DOHH2 (cell line): ENCODE data around the gene STPG1.

ENCODE experiments used
- H3F3A ChIP-seq: fragments of 200-600 bp; sonication (generic), shearing (Covaris generic); 2 replicates; pipeline ENCODE4 v1.6.0; 2016; ENCODE audit warnings: antibody characterized with exemption, mild to moderate bottlenecking; ENCODE audit not compliant: control insufficient read depth, insufficient read depth
- H3K27ac ChIP-seq: fragments of 200-600 bp; sonication (generic); 2 replicates; pipeline ENCODE4 v1.5.1; 2014; ENCODE audit warnings: low read depth, mild to moderate bottlenecking, low read length, moderate library complexity
- H3K27me3 ChIP-seq: fragments of 200-600 bp; sonication (generic); 2 replicates; pipeline ENCODE4 v1.6.1; 2014; ENCODE audit warnings: mild to moderate bottlenecking, low read length, mixed read lengths; ENCODE audit not compliant: control insufficient read depth
- H3K36me3 ChIP-seq: fragments of 200-600 bp; sonication (generic); 2 replicates; pipeline ENCODE4 v1.6.1; 2014; ENCODE audit warnings: mild to moderate bottlenecking, low read length, moderate library complexity, mixed read lengths; ENCODE audit not compliant: control insufficient read depth
- H3K4me1 ChIP-seq: fragments of 200-600 bp; sonication (generic); 2 replicates; pipeline ENCODE4 v1.6.1; 2014; ENCODE audit warnings: mild to moderate bottlenecking, low read length, mixed read lengths; ENCODE audit not compliant: control insufficient read depth
- H3K4me2 ChIP-seq: fragments of 200-600 bp; sonication (generic); 2 replicates; pipeline ENCODE4 v1.6.0; 2014; ENCODE audit warnings: mild to moderate bottlenecking, low read length, moderate library complexity
- H3K4me3 ChIP-seq: fragments of 200-600 bp; sonication (generic); 2 replicates; pipeline ENCODE4 v1.5.1; 2014; ENCODE audit warnings: mild to moderate bottlenecking, low read length, mixed read lengths
- H3K79me2 ChIP-seq: fragments of 200-600 bp; sonication (generic); 2 replicates; pipeline ENCODE4 v1.6.1; 2014; ENCODE audit warnings: mild to moderate bottlenecking, low read length, mixed read lengths; ENCODE audit not compliant: control insufficient read depth
- H3K9me2 ChIP-seq: fragments of 200-600 bp; sonication (generic); replicated peaks from 2 replicates; pipeline ENCODE4 v1.6.1; 2014; ENCODE audit warnings: mild to moderate bottlenecking, low read length, mixed read lengths; ENCODE audit not compliant: control insufficient read depth
- H3K9me3 ChIP-seq: fragments of 200-600 bp; sonication (generic); 2 replicates; pipeline ENCODE4 v1.6.1; 2014; ENCODE audit warnings: antibody characterized with exemption, low read length, mixed read lengths; ENCODE audit not compliant: control insufficient read depth, insufficient read depth
- H4K20me1 ChIP-seq: fragments of 200-600 bp; sonication (generic); 2 replicates; pipeline ENCODE4 v1.6.0; 2014; ENCODE audit warnings: low read depth, mild to moderate bottlenecking, antibody characterized with exemption, low read length, moderate library complexity; ENCODE audit not compliant: control insufficient read depth, insufficient read depth
- CTCF ChIP-seq: fragments of 200-600 bp; sonication (generic); IDR thresholded peaks from one replicate; pipeline ENCODE4 v1.5.1; 2014; ENCODE audit warnings: antibody characterized with exemption, mild to moderate bottlenecking, low read depth, low read length; ENCODE audit not compliant: poor library complexity, severe bottlenecking
- EZH2phosphoT487 ChIP-seq: fragments of 200-600 bp; sonication (generic); IDR thresholded peaks from 2 replicates; pipeline ENCODE4 v1.6.1; 2017; ENCODE audit warnings: borderline replicate concordance, mild to moderate bottlenecking, antibody characterized with exemption, low read length, moderate library complexity, mixed read lengths

Gene STPG1

GRCh38 chr1:24424990-24425389 lies 11.4 kb upstream of the STPG1 start:
- Histone ChIP-seq H3K36me3 (peaks cover 14% of the 10 kb centered on the region), H3F3A (no peaks in the 10 kb centered on the region), H3K9me2 (no peaks in the 10 kb centered on the region), H3K27me3 (no peaks in the 10 kb centered on the region), H4K20me1 (no peaks in the 10 kb centered on the region), H3K4me1 (no peaks in the 10 kb centered on the region), H3K4me3 (no peak overlapping the region), H3K27ac (no peak overlapping the region), H3K4me2 (no peak overlapping the region), H3K79me2 (no peaks in the 10 kb centered on the region; the same call in 1 of the 2 replicates), H3K9me3 (no peaks in the 10 kb centered on the region)
- no peak for TF ChIP-seq EZH2phosphoT487
- no peak for TF ChIP-seq CTCF

- Histone ChIP-seq H3F3A (no peaks in the 10 kb centered on the region), H4K20me1 (no peaks in the 10 kb centered on the region), H3K4me1 (no peaks in the 10 kb centered on the region), H3K4me2 (no peak overlapping the region), H3K79me2 (peaks cover 1% of the 10 kb centered on the region; the same call in 1 of the 2 replicates), H3K36me3 (peaks cover 21% of the 10 kb centered on the region), H3K27ac (no peak overlapping the region), H3K4me3 (no peak overlapping the region), H3K9me2 (no peaks in the 10 kb centered on the region), H3K27me3 (no peaks in the 10 kb centered on the region), H3K9me3 (no peaks in the 10 kb centered on the region)
- no peak for TF ChIP-seq CTCF
- TF ChIP-seq EZH2phosphoT487 = no peak
Measured at GRCh38 chr1:24424207-24424606, 10.6 kb upstream of the STPG1 start.

- Histone ChIP-seq H3K9me2 (no peaks in the 10 kb centered on the region), H3K27ac (no peak overlapping the region), H4K20me1 (no peaks in the 10 kb centered on the region), H3K9me3 (no peaks in the 10 kb centered on the region), H3K4me3 (no peak overlapping the region), H3K4me1 (peaks cover 13% of the 10 kb centered on the region), H3K36me3 (peaks cover 30% of the 10 kb centered on the region), H3K4me2 (no peak overlapping the region), H3K27me3 (no peaks in the 10 kb centered on the region), H3F3A (no peaks in the 10 kb centered on the region), H3K79me2 (peaks cover 28% of the 10 kb centered on the region)
- TF ChIP-seq CTCF (no peak), EZH2phosphoT487 (no peak)
Measured at GRCh38 chr1:24421502-24421901, 7.9 kb upstream of the STPG1 start.

GRCh38 chr1:24420547-24420946 lies 7.0 kb upstream of the STPG1 start:
- H3K4me3 ChIP-seq = no peak overlapping the region
- no peak overlapping the region for H3K27ac ChIP-seq
- H3K4me1 ChIP-seq = peaks cover 15% of the 10 kb centered on the region
- peaks cover 36% of the 10 kb centered on the region for H3K79me2 ChIP-seq
- no peak overlapping the region for H3K4me2 ChIP-seq
- H4K20me1 ChIP-seq = no peaks in the 10 kb centered on the region
- no peaks in the 10 kb centered on the region for H3F3A ChIP-seq
- no peaks in the 10 kb centered on the region for H3K9me2 ChIP-seq
- H3K27me3 ChIP-seq = no peaks in the 10 kb centered on the region
- H3K36me3 ChIP-seq = peaks cover 30% of the 10 kb centered on the region
- no peaks in the 10 kb centered on the region for H3K9me3 ChIP-seq
- TF ChIP-seq EZH2phosphoT487 (no peak), CTCF (no peak)
